HEK293 (cell line): ENCODE results near the gene RNF166.

ENCODE experiments used
- ATF2 ChIP-seq: fragments of 450-650 bp; formaldehyde crosslinking; IDR thresholded peaks from 2 replicates; pipeline ENCODE4 v1.5.1; 2016; ENCODE audit warnings: missing biosample characterization, missing genetic modification characterization, low read depth
- GLIS1 ChIP-seq: fragments of 450-650 bp; formaldehyde crosslinking; IDR thresholded peaks from 2 replicates; pipeline ENCODE4 v1.5.1; 2016; ENCODE audit warnings: missing biosample characterization, missing genetic modification characterization
- GLIS2 ChIP-seq: fragments of 450-650 bp; formaldehyde crosslinking; IDR thresholded peaks from 2 replicates; pipeline ENCODE4 v1.5.1; 2016; ENCODE audit warnings: missing biosample characterization, missing genetic modification characterization
- HOXC10 ChIP-seq: sonication (generic); formaldehyde crosslinking; IDR thresholded peaks from 2 replicates; pipeline ENCODE4 v1.8.1; 2023; ENCODE audit warnings: mild to moderate bottlenecking, missing genetic modification reagents
- HOXD13 ChIP-seq: sonication (generic); formaldehyde crosslinking; IDR thresholded peaks from 2 replicates; pipeline ENCODE4 v1.8.0; 2022; ENCODE audit warnings: missing genetic modification reagents, borderline replicate concordance
- KLF1 ChIP-seq: fragments of 450-650 bp; formaldehyde crosslinking; IDR thresholded peaks from 2 replicates; pipeline ENCODE4 v1.5.1; 2016; ENCODE audit warnings: missing biosample characterization, missing genetic modification characterization
- KLF17 ChIP-seq: fragments of 450-650 bp; formaldehyde crosslinking; IDR thresholded peaks from 2 replicates; pipeline ENCODE4 v1.5.1; 2016; ENCODE audit warnings: missing biosample characterization, missing genetic modification characterization
- MZF1 ChIP-seq: fragments of 450-650 bp; formaldehyde crosslinking; IDR thresholded peaks from 2 replicates; pipeline ENCODE4 v1.5.1; 2017; ENCODE audit warnings: missing biosample characterization, missing genetic modification characterization, borderline replicate concordance
- OSR2 ChIP-seq: fragments of 450-650 bp; formaldehyde crosslinking; IDR thresholded peaks from 2 replicates; pipeline ENCODE4 v1.5.1; 2016; ENCODE audit warnings: missing biosample characterization, missing genetic modification characterization
- OVOL3 ChIP-seq: fragments of 450-650 bp; formaldehyde crosslinking; IDR thresholded peaks from 2 replicates; pipeline ENCODE4 v1.5.1; 2016; ENCODE audit warnings: missing biosample characterization, missing genetic modification characterization
- PRDM1 ChIP-seq: fragments of 450-650 bp; formaldehyde crosslinking; IDR thresholded peaks from 2 replicates; pipeline ENCODE4; 2016; ENCODE audit warnings: missing biosample characterization, missing genetic modification characterization
- REST ChIP-seq: fragments of 450-650 bp; formaldehyde crosslinking; IDR thresholded peaks from 2 replicates; pipeline ENCODE4 v1.5.1; 2016; ENCODE audit warnings: missing biosample characterization, missing genetic modification characterization
- SP3 ChIP-seq: fragments of 450-650 bp; formaldehyde crosslinking; IDR thresholded peaks from 2 replicates; pipeline ENCODE4 v1.5.1; 2016; ENCODE audit warnings: missing biosample characterization, missing genetic modification characterization
- TRIM28 ChIP-seq: IDR thresholded peaks from 2 replicates; pipeline ENCODE4 v1.6.1; 2011; ENCODE audit warnings: low read length, control low read depth, borderline replicate concordance
- ZBTB7A ChIP-seq: fragments of 450-650 bp; formaldehyde crosslinking; IDR thresholded peaks from 2 replicates; pipeline ENCODE4 v1.5.1; 2016; ENCODE audit warnings: low read depth, missing biosample characterization, missing genetic modification characterization
- ZFP3 ChIP-seq: fragments of 450-650 bp; formaldehyde crosslinking; IDR thresholded peaks from 2 replicates; pipeline ENCODE4 v1.5.1; 2016; ENCODE audit warnings: low read depth, missing biosample characterization, missing genetic modification characterization
- ZFP37 ChIP-seq: fragments of 450-650 bp; formaldehyde crosslinking; IDR thresholded peaks from 2 replicates; pipeline ENCODE4 v1.5.1; 2016; ENCODE audit warnings: missing biosample characterization, missing genetic modification characterization
- ZFP41 ChIP-seq: fragments of 450-650 bp; formaldehyde crosslinking; IDR thresholded peaks from 2 replicates; pipeline ENCODE4 v1.5.1; 2016; ENCODE audit warnings: missing biosample characterization, missing genetic modification characterization, borderline replicate concordance
- ZNF214 ChIP-seq: fragments of 450-650 bp; formaldehyde crosslinking; IDR thresholded peaks from 2 replicates; pipeline ENCODE4 v1.5.1; 2017; ENCODE audit warnings: missing biosample characterization, mild to moderate bottlenecking, missing genetic modification characterization, borderline replicate concordance
- ZNF274 ChIP-seq, 2 experiments: fragments of 200-500 bp in 1 of 2; fragments of 450-650 bp in 1 of 2; sonication (Bioruptor generic) in 1 of 2; formaldehyde crosslinking in 1 of 2; IDR thresholded peaks; 2 replicates each; pipeline versions ENCODE4 v1.5.1 to v1.6.1; 2014 to 2016; ENCODE audit warnings: borderline replicate concordance in 1 of 2, inconsistent platforms in 1 of 2, low read length in 1 of 2, missing biosample characterization in 1 of 2, missing genetic modification characterization in 1 of 2
- ZNF280D ChIP-seq: fragments of 450-650 bp; formaldehyde crosslinking; IDR thresholded peaks from 2 replicates; pipeline ENCODE4 v1.5.1; 2016; ENCODE audit warnings: missing biosample characterization, missing genetic modification characterization
- ZNF473 ChIP-seq: fragments of 450-650 bp; formaldehyde crosslinking; IDR thresholded peaks from 2 replicates; pipeline ENCODE4 v1.5.1; 2017; ENCODE audit warnings: missing biosample characterization, missing genetic modification characterization
- ZNF514 ChIP-seq: fragments of 450-650 bp; formaldehyde crosslinking; IDR thresholded peaks from 2 replicates; pipeline ENCODE4 v1.5.1; 2016; ENCODE audit warnings: missing biosample characterization, missing genetic modification characterization
- ZNF530 ChIP-seq: fragments of 450-650 bp; formaldehyde crosslinking; IDR thresholded peaks from 2 replicates; pipeline ENCODE4 v1.5.1; 2016; ENCODE audit warnings: low read depth, missing biosample characterization, missing genetic modification characterization
- ZNF571 ChIP-seq: fragments of 450-650 bp; formaldehyde crosslinking; IDR thresholded peaks from 2 replicates; pipeline ENCODE4 v1.5.0; 2017; ENCODE audit warnings: missing biosample characterization, missing genetic modification characterization
- ZNF670 ChIP-seq: fragments of 450-650 bp; formaldehyde crosslinking; IDR thresholded peaks from 2 replicates; pipeline ENCODE4 v1.5.1; 2016; ENCODE audit warnings: missing biosample characterization, missing genetic modification characterization, low read depth
- ZNF704 ChIP-seq: fragments of 450-650 bp; formaldehyde crosslinking; IDR thresholded peaks from 2 replicates; pipeline ENCODE4 v1.5.1; 2016; ENCODE audit warnings: missing biosample characterization, missing genetic modification characterization
- ZSCAN5A ChIP-seq: fragments of 450-650 bp; formaldehyde crosslinking; IDR thresholded peaks from 2 replicates; pipeline ENCODE4 v1.5.1; 2016; ENCODE audit warnings: missing biosample characterization, missing genetic modification characterization

Gene RNF166

GRCh38 chr16:88650749-88651275, 55.4 kb downstream of the RNF166 start, which contains the start of gene CYBA (continued):
- no peak for TF ChIP-seq REST (tag by site-specific recombination)
- TF ChIP-seq HOXD13 (CRISPR knock-in tag), result no peak
- no peak for TF ChIP-seq ZNF571 (tag by site-specific recombination)
- no peak for TF ChIP-seq PRDM1 (tag by site-specific recombination)
- TF ChIP-seq KLF17 (tag by site-specific recombination), result no peak
- TF ChIP-seq ZNF514 (tag by site-specific recombination), result no peak
- no peak for TF ChIP-seq GLIS1
- no peak for TF ChIP-seq ZNF670 (tag by site-specific recombination)
- TF ChIP-seq ZNF214 (tag by site-specific recombination), result no peak
- TF ChIP-seq ZSCAN5A (tag by site-specific recombination), result no peak
- no peak for TF ChIP-seq TRIM28
- no peak for TF ChIP-seq ZFP41 (tag by site-specific recombination)
- TF ChIP-seq HOXC10 (CRISPR knock-in tag), result no peak
- TF ChIP-seq GLIS2 (tag by site-specific recombination), result no peak
- TF ChIP-seq ATF2 (tag by site-specific recombination), result no peak
- no peak for TF ChIP-seq ZNF280D (tag by site-specific recombination)
- 0 out of 2 replicates have a peak, but pooled peaks have one; percentile 28 for TF ChIP-seq ZFP37 (tag by site-specific recombination)
- no peak for TF ChIP-seq ZNF274 (IDR thresholded peaks at IDR 0.05; ENCODE audit: low read length)
- no peak for TF ChIP-seq ZNF274 (tag by site-specific recombination; IDR thresholded peaks at IDR 0.05; ENCODE audit: borderline replicate concordance)
- no peak for TF ChIP-seq ZFP3
- TF ChIP-seq OSR2, result no peak
- TF ChIP-seq ZNF473 (tag by site-specific recombination), result no peak
- TF ChIP-seq SP3 (tag by site-specific recombination), result peak; percentile 58; the same call in 1 of the 2 replicates
- TF ChIP-seq ZNF530 (tag by site-specific recombination), result no peak
- TF ChIP-seq ZBTB7A (tag by site-specific recombination), result peak; percentile 5; the same call in 1 of the 2 replicates
- no peak for TF ChIP-seq ZNF704
- TF ChIP-seq KLF1 (tag by site-specific recombination), result peak; percentile 73
- TF ChIP-seq MZF1 (tag by site-specific recombination), result no peak
- no peak for TF ChIP-seq OVOL3 (tag by site-specific recombination)
